Stimulated activated CD8-positive, alpha-beta memory T cell treated with anti-CD3 and anti-CD28 coated beads, Interleukin-7, amount 100 ng/mL, for 24 hours (primary cell): ENCODE measurements around the gene UBA3.
A peak's percentile ranks its signal among the peaks of the same experiment; 100 is the strongest.

Experiments
- DNase-seq: peaks from one replicate; pipeline ENCODE4 v3.0.0-alpha.2; 2020; ENCODE audit warnings: low read depth

Gene UBA3

GRCh38 chr3:69065318-69065964, 14.7 kb downstream of the UBA3 start:
- DNase-seq = no peak

GRCh38 chr3:69063636-69064035, 16.5 kb downstream of the UBA3 start:
- no peak for DNase-seq

- DNase-seq = no peak
Observed at GRCh38 chr3:69059688-69060087, 20.5 kb downstream of the UBA3 start.

GRCh38 chr3:69058947-69059224, 21.3 kb downstream of the UBA3 start:
- no peak for DNase-seq

GRCh38 chr3:69058180-69058946, 21.8 kb downstream of the UBA3 start:
- no peak for DNase-seq

- DNase-seq = no peak
Observed at GRCh38 chr3:69052472-69052898, 27.7 kb downstream of the UBA3 start.

- DNase-seq = peak; percentile 97
Observed at GRCh38 chr3:69051756-69052471, 28.3 kb downstream of the UBA3 start, which contains the start of gene TMF1. Gene TMF1, minus strand, starts transcription at chr3:69052333. Its CDS starts 247 bp downstream, at chr3:69052086.

- DNase-seq = no peak
Observed at GRCh38 chr3:69048990-69049389, 31.2 kb downstream of the UBA3 start.

GRCh38 chr3:69044608-69045007, 35.6 kb downstream of the UBA3 start:
- DNase-seq = no peak

- no peak for DNase-seq
Observed at GRCh38 chr3:69033470-69033869, 46.7 kb downstream of the UBA3 start.

GRCh38 chr3:69032737-69033136, 47.4 kb downstream of the UBA3 start:
- no peak for DNase-seq

GRCh38 chr3:69032142-69032541, 48.0 kb downstream of the UBA3 start:
- no peak for DNase-seq

- no peak for DNase-seq
Observed at GRCh38 chr3:69031635-69032034, 48.5 kb downstream of the UBA3 start.

GRCh38 chr3:69020857-69021256, 59.3 kb downstream of the UBA3 start:
- no peak for DNase-seq

- DNase-seq = no peak
Observed at GRCh38 chr3:69020424-69020823, 59.7 kb downstream of the UBA3 start.

- no peak for DNase-seq
Observed at GRCh38 chr3:69016901-69017300, 63.3 kb downstream of the UBA3 start.

GRCh38 chr3:69016102-69016501, 64.1 kb downstream of the UBA3 start:
- no peak for DNase-seq

- no peak for DNase-seq
Observed at GRCh38 chr3:69014022-69014580, 66.1 kb downstream of the UBA3 start.

- peak; percentile 64 for DNase-seq
Observed at GRCh38 chr3:69013253-69014021, 66.7 kb downstream of the UBA3 start, which contains the start of gene EOGT. Gene EOGT, minus strand, starts transcription at chr3:69013684. Its CDS starts 3,838 bp downstream, at chr3:69009846.

GRCh38 chr3:69012800-69013252, 67.3 kb downstream of the UBA3 start:
- DNase-seq = no peak

- DNase-seq = no peak
Observed at GRCh38 chr3:69012100-69012799, 67.9 kb downstream of the UBA3 start.
